Neuronal stem cell (in vitro differentiated cells): ENCODE results near the gene GABRB1.

Experiments used
- DNase-seq: peaks from one replicate; pipeline ENCODE4 v3.0.0-alpha.2; 2013; ENCODE audit warnings: low spot score
- H2AFZ ChIP-seq: one replicate; pipeline ENCODE4 v1.6.1; 2013; ENCODE audit warnings: mild to moderate bottlenecking, low read length, inconsistent platforms
- H2AK5ac ChIP-seq: 2 replicates; pipeline ENCODE4 v1.6.1; 2013; ENCODE audit warnings: low read depth, mild to moderate bottlenecking, inconsistent platforms, low read length, moderate library complexity, mixed read lengths
- H2BK120ac ChIP-seq: 2 replicates; pipeline ENCODE4 v1.6.1; 2013; ENCODE audit warnings: low read depth, mild to moderate bottlenecking, inconsistent platforms, low read length, moderate library complexity, mixed read lengths
- H2BK12ac ChIP-seq: one replicate; pipeline ENCODE4 v1.6.1; 2013; ENCODE audit warnings: low read length, inconsistent platforms
- H2BK15ac ChIP-seq: 2 replicates; pipeline ENCODE4 v1.6.1; 2013; ENCODE audit warnings: mild to moderate bottlenecking, low read length, inconsistent platforms, mixed read lengths
- H2BK5ac ChIP-seq: one replicate; pipeline ENCODE4 v1.6.1; 2013; ENCODE audit warnings: inconsistent platforms, mild to moderate bottlenecking, low read length, moderate library complexity
- H3K14ac ChIP-seq: one replicate; pipeline ENCODE4 v1.6.1; 2013; ENCODE audit warnings: low read length, inconsistent platforms
- H3K18ac ChIP-seq: 2 replicates; pipeline ENCODE4 v1.6.1; 2013; ENCODE audit warnings: low read length, inconsistent platforms
- H3K23ac ChIP-seq: 2 replicates; pipeline ENCODE4 v1.6.1; 2013; ENCODE audit warnings: low read depth, mild to moderate bottlenecking, mixed read lengths, low read length, inconsistent platforms; ENCODE audit not compliant: poor library complexity
- H3K27ac ChIP-seq: replicated peaks from 3 replicates; pipeline ENCODE4 v1.5.1; 2013; ENCODE audit warnings: low read length, inconsistent platforms
- H3K27me3 ChIP-seq, 3 experiments: 2 replicates each; pipeline ENCODE4 v1.6.1; 2013; ENCODE audit warnings: low read length in 3 of 3, mild to moderate bottlenecking in 2 of 3, inconsistent platforms in 1 of 3, low read depth in 1 of 3, mixed read lengths in 1 of 3, moderate library complexity in 1 of 3; ENCODE audit not compliant: control insufficient read depth in 3 of 3, insufficient read depth in 3 of 3
- H3K36me3 ChIP-seq, 2 donors: replicated peaks in 1 of 2; 2 replicates each; pipeline ENCODE4 v1.6.1; 2013; ENCODE audit warnings: low read length in 2 of 2; ENCODE audit not compliant: control insufficient read depth in 2 of 2, insufficient read depth in 2 of 2
- H3K4ac ChIP-seq: 2 replicates; pipeline ENCODE4 v1.6.1; 2013; ENCODE audit warnings: inconsistent platforms, mild to moderate bottlenecking, low read length, moderate library complexity
- H3K4me1 ChIP-seq, 2 donors: 1 replicate in 1 of 2; 2 replicates in 1 of 2; pipeline ENCODE4 v1.6.1; 2013; ENCODE audit warnings: low read length in 2 of 2, low read depth in 1 of 2; ENCODE audit not compliant: control insufficient read depth in 2 of 2, insufficient read depth in 1 of 2
- H3K4me2 ChIP-seq: one replicate; pipeline ENCODE4 v1.6.1; 2013; ENCODE audit warnings: mild to moderate bottlenecking, low read length, inconsistent platforms; ENCODE audit not compliant: insufficient read depth, poor library complexity, severe bottlenecking
- H3K4me3 ChIP-seq, 2 donors: 2 replicates each; pipeline ENCODE4 v1.5.1; 2013; ENCODE audit warnings: low read length in 2 of 2, mild to moderate bottlenecking in 2 of 2, inconsistent platforms in 1 of 2, moderate library complexity in 1 of 2
- H3K79me1 ChIP-seq: one replicate; pipeline ENCODE4 v1.6.1; 2013; ENCODE audit warnings: low read depth, mild to moderate bottlenecking, inconsistent platforms, low read length, moderate library complexity
- H3K9ac ChIP-seq: one replicate; pipeline ENCODE4 v1.6.1; 2013; ENCODE audit warnings: mild to moderate bottlenecking, low read depth, low read length, inconsistent platforms; ENCODE audit not compliant: poor library complexity
- H3K9me3 ChIP-seq, 2 donors: replicated peaks in 1 of 2; 2 replicates each; pipeline versions ENCODE3 to v1.6.1; 2013; ENCODE audit warnings: low read length in 2 of 2, mild to moderate bottlenecking in 2 of 2, inconsistent platforms in 1 of 2, low read depth in 1 of 2, mixed read lengths in 1 of 2, moderate library complexity in 1 of 2; ENCODE audit not compliant: control insufficient read depth in 2 of 2, insufficient read depth in 1 of 2
- H4K8ac ChIP-seq: one replicate; pipeline ENCODE4 v1.6.1; 2013; ENCODE audit warnings: low read depth, mild to moderate bottlenecking, inconsistent platforms, low read length, moderate library complexity
- H4K91ac ChIP-seq: one replicate; pipeline ENCODE4 v1.6.1; 2013; ENCODE audit warnings: low read length, low read depth, mild to moderate bottlenecking, inconsistent platforms; ENCODE audit not compliant: poor library complexity
- WGBS, 2 donors: extraction: QIAGEN DNeasy Blood & Tissue Kit; methylation state at CpG; one replicate each; pipeline ENCODE4 v1.1.7; 2013; ENCODE audit warnings: missing lambda C conversion rate in 2 of 2, mixed read lengths in 1 of 2; ENCODE audit not compliant: insufficient read length in 2 of 2, insufficient replicate concordance in 1 of 2; ENCODE audit errors: extremely low coverage in 2 of 2; 5-methylcytosine and 5-hydroxymethylcytosine counted together

GABRB1 gene

GRCh38 chr4:47313384-47313783 lies 282.0 kb downstream of the GABRB1 start:
- H3K9me3 ChIP-seq = no peaks in the 10 kb centered on the region
- H3K4me1 ChIP-seq = no peaks in the 10 kb centered on the region
- no peak overlapping the region for H4K8ac ChIP-seq
- H3K4ac ChIP-seq = no peak overlapping the region
- H3K79me1 ChIP-seq = no peaks in the 10 kb centered on the region
- no peak for DNase-seq
- H3K36me3 ChIP-seq = no peaks in the 10 kb centered on the region
- H2AFZ ChIP-seq = no peak overlapping the region
- H3K27ac ChIP-seq = no peak overlapping the region
- H3K14ac ChIP-seq = no peak overlapping the region
- H2BK15ac ChIP-seq = no peak overlapping the region
- no peak overlapping the region for H3K18ac ChIP-seq
- no peak overlapping the region for H2BK12ac ChIP-seq
- no peak overlapping the region for H2BK5ac ChIP-seq
- no peak overlapping the region for H2BK120ac ChIP-seq
- H3K9ac ChIP-seq = no peak overlapping the region
- no peak overlapping the region for H4K91ac ChIP-seq
- no peak overlapping the region for H3K4me3 ChIP-seq
- H3K4me2 ChIP-seq = no peak overlapping the region
- H3K27me3 ChIP-seq = no peaks in the 10 kb centered on the region
- H2AK5ac ChIP-seq = no peak overlapping the region
- H3K23ac ChIP-seq = no peak overlapping the region

DNA sequence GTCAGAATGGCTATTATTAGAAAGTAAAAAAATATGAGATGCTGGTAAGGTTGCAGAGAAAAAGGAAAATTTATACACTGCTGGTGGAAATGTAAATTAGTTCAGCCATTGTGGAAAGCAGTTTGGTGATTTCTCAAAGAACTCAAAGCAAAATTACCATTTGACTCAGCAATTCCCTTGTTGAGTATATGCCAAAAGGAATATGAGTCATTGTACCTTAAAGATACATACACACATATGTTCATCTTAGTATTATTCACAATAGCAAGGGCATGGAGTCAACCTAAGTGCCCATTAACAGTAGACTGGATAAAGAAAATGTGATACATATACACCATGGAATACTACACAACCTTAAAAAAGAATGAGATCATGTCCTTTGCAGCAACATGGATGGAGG lies 284.0 kb downstream of the GABRB1 start:
- no peak overlapping the region for H4K8ac ChIP-seq
- no peak overlapping the region for H3K4me2 ChIP-seq
- H3K36me3 ChIP-seq = no peaks in the 10 kb centered on the region
- H3K4me1 ChIP-seq = no peaks in the 10 kb centered on the region
- H3K23ac ChIP-seq = no peak overlapping the region
- H3K14ac ChIP-seq = no peak overlapping the region
- H2BK12ac ChIP-seq = no peak overlapping the region
- no peak overlapping the region for H2BK15ac ChIP-seq
- H3K27ac ChIP-seq = no peak overlapping the region
- H3K18ac ChIP-seq = no peak overlapping the region
- no peaks in the 10 kb centered on the region for H3K79me1 ChIP-seq
- no peak overlapping the region for H2AK5ac ChIP-seq
- no peak overlapping the region for H3K9ac ChIP-seq
- no peaks in the 10 kb centered on the region for H3K9me3 ChIP-seq
- no peak for DNase-seq
- no peak overlapping the region for H2BK120ac ChIP-seq
- no peak overlapping the region for H2BK5ac ChIP-seq
- no peak overlapping the region for H2AFZ ChIP-seq
- H3K4me3 ChIP-seq = no peak overlapping the region
- no peak overlapping the region for H4K91ac ChIP-seq
- no peak overlapping the region for H3K4ac ChIP-seq
- no peaks in the 10 kb centered on the region for H3K27me3 ChIP-seq

- Histone ChIP-seq H3K4ac (no peak overlapping the region), H3K36me3 (no peaks in the 10 kb centered on the region), H2AFZ (no peak overlapping the region), H3K4me2 (no peak overlapping the region), H3K4me1 (no peaks in the 10 kb centered on the region), H3K79me1 (no peaks in the 10 kb centered on the region), H3K27ac (no peak overlapping the region), H4K91ac (no peak overlapping the region), H3K4me3 (no peak overlapping the region), H3K9ac (no peak overlapping the region), H3K27me3 (no peaks in the 10 kb centered on the region), H3K14ac (no peak overlapping the region), H2BK15ac (no peak overlapping the region), H3K18ac (no peak overlapping the region), H3K23ac (no peak overlapping the region), H2BK120ac (no peak overlapping the region), H2BK12ac (no peak overlapping the region), H2AK5ac (no peak overlapping the region), H2BK5ac (no peak overlapping the region), H3K9me3 (no peaks in the 10 kb centered on the region), H4K8ac (no peak overlapping the region)
- DNase-seq = no peak
- WGBS, 2 donors = no CpG with 5 or more reads among the region's 3 CpGs
Measured at GRCh38 chr4:47326025-47326424, 294.7 kb downstream of the GABRB1 start.

DNA sequence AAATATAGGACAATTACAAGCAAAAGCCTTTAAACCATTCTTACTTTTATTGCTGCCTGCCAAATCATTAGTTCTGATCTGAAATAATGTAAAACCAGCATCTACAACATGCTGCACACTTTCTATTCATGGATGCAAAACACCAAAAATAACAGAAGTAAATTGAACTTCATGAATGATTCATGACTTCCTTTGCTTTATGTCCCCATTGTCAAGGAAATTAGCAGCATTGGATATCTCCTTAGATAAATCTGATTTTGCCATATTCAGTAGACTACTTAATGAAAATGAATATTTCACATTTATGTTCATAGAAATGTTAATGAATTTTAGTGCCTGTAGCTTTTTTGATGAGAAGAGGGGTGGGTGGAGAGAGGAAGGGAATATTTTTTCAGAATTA lies 299.5 kb downstream of the GABRB1 start:
- no peak for DNase-seq
- H2AFZ ChIP-seq = no peak overlapping the region
- H3K27ac ChIP-seq = no peak overlapping the region
- no peak overlapping the region for H3K4ac ChIP-seq
- H3K79me1 ChIP-seq = no peaks in the 10 kb centered on the region
- no peaks in the 10 kb centered on the region for H3K4me1 ChIP-seq
- H3K4me2 ChIP-seq = no peak overlapping the region
- H3K23ac ChIP-seq = no peak overlapping the region
- no peak overlapping the region for H3K9ac ChIP-seq
- H3K27me3 ChIP-seq = no peaks in the 10 kb centered on the region
- no peak overlapping the region for H4K8ac ChIP-seq
- H3K18ac ChIP-seq = no peak overlapping the region
- H3K4me3 ChIP-seq = no peak overlapping the region
- no peak overlapping the region for H3K14ac ChIP-seq
- H2BK120ac ChIP-seq = no peak overlapping the region
- no peak overlapping the region for H2BK12ac ChIP-seq
- H3K36me3 ChIP-seq = no peaks in the 10 kb centered on the region
- no peak overlapping the region for H4K91ac ChIP-seq
- H2BK15ac ChIP-seq = no peak overlapping the region
- H2BK5ac ChIP-seq = no peak overlapping the region
- no peaks in the 10 kb centered on the region for H3K9me3 ChIP-seq
- H2AK5ac ChIP-seq = no peak overlapping the region
